ENCODE results near the gene MCCC1. TPM values are rescaled to one million over a fixed set of nuclear protein-coding genes. Genes with fewer than 3 reads are reported as not detected.

MCCC1 gene
- total RNA-seq, 1 donor from 2014 or later, result 32.2 TPM

GRCh38 chr3:183132409-183132808 is 33.1 kb upstream of the MCCC1 start:
- Mint-ChIP-seq H3K36me3 (ENCODE audit: insufficient read depth) (peaks cover 2% of the 10 kb centered on the region), H3K4me3 (ENCODE audit: low read depth) (no peak overlapping the region), H3K27me3 (peaks cover 32% of the 10 kb centered on the region), H3K4me1 (ENCODE audit: low read depth) (no peaks in the 10 kb centered on the region), H3K27ac (no peak overlapping the region), H3K9me3 (ENCODE audit: low read depth) (peaks cover 13% of the 10 kb centered on the region)
- TF ChIP-seq CTCF (IDR thresholded peaks at IDR 0.05; ENCODE audit: unreplicated experiment), result no peak
- DNase-seq (ENCODE audit: low spot score, unreplicated experiment), result no peak

DNA sequence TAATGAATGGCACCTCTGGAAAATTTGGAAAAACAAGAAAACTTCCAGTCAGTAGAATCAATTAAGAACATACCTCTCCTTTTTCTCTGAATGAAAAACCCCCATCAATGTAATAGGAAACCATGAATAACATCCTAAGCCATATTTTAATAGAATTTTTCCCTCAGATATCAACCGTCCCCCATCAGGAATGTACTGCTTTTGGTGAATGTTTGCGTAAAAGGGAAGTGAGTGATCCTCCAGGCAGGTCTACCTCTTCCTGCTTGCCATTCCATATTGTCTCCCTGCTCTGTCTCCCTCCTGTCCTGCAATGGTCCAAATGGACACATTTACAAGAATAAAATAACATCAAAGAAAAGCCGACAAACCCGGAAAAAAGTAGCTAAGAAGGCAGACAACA is 32.4 kb upstream of the MCCC1 start:
- peaks cover 13% of the 10 kb centered on the region for H3K9me3 Mint-ChIP-seq (ENCODE audit: low read depth)
- no peaks in the 10 kb centered on the region for H3K4me1 Mint-ChIP-seq (ENCODE audit: low read depth)
- no peak for TF ChIP-seq CTCF (IDR thresholded peaks at IDR 0.05; ENCODE audit: unreplicated experiment)
- peaks cover 32% of the 10 kb centered on the region for H3K27me3 Mint-ChIP-seq
- no peak for DNase-seq (ENCODE audit: low spot score, unreplicated experiment)
- no peak overlapping the region for H3K4me3 Mint-ChIP-seq (ENCODE audit: low read depth)
- H3K27ac Mint-ChIP-seq, result no peak overlapping the region
- peaks cover 2% of the 10 kb centered on the region for H3K36me3 Mint-ChIP-seq (ENCODE audit: insufficient read depth)

GRCh38 chr3:183131186-183131725 is 32.0 kb upstream of the MCCC1 start:
- peaks cover 2% of the 10 kb centered on the region for H3K36me3 Mint-ChIP-seq (ENCODE audit: insufficient read depth)
- no peaks in the 10 kb centered on the region for H3K4me1 Mint-ChIP-seq (ENCODE audit: low read depth)
- H3K27me3 Mint-ChIP-seq, result peaks cover 32% of the 10 kb centered on the region
- no peak for TF ChIP-seq CTCF (IDR thresholded peaks at IDR 0.05; ENCODE audit: unreplicated experiment)
- H3K4me3 Mint-ChIP-seq (ENCODE audit: low read depth), result no peak overlapping the region
- no peak overlapping the region for H3K27ac Mint-ChIP-seq
- no peak for DNase-seq (ENCODE audit: low spot score, unreplicated experiment)
- H3K9me3 Mint-ChIP-seq (ENCODE audit: low read depth), result peaks cover 13% of the 10 kb centered on the region

- no peak overlapping the region for H3K4me3 Mint-ChIP-seq (ENCODE audit: low read depth)
These were observed 29.9 kb upstream of the MCCC1 start for GRCh38 chr3:183129243-183129642.

DNA sequence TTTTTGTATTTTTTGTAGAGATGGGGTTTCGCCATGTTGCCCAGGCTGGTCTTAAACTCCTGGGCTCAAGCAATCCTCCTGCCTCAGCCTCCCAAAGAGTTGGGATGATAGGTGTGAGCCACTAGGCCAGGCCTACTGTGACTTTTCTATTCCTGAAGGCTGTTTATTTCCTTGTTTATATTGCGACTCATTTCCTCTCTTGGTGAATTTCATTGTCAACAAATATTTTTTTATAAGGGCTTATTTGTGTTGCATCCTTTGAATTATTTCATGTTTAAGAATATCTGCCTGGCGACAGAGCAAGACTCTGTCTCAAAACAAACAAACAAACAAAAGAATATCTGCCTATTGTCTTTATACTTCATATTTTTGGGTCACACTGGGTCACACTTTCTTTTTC is 29.4 kb upstream of the MCCC1 start:
- Mint-ChIP-seq H3K9me3 (ENCODE audit: low read depth) (peaks cover 13% of the 10 kb centered on the region), H3K36me3 (ENCODE audit: insufficient read depth) (peaks cover 2% of the 10 kb centered on the region), H3K27me3 (peaks cover 18% of the 10 kb centered on the region), H3K4me3 (ENCODE audit: low read depth) (no peak overlapping the region), H3K4me1 (ENCODE audit: low read depth) (no peaks in the 10 kb centered on the region), H3K27ac (no peak overlapping the region)
- no peak for TF ChIP-seq CTCF (IDR thresholded peaks at IDR 0.05; ENCODE audit: unreplicated experiment)
- DNase-seq (ENCODE audit: low spot score, unreplicated experiment), result no peak

More at GRCh38 chr3:183129243-183129642, 29.9 kb upstream of the MCCC1 start:
- peaks cover 13% of the 10 kb centered on the region for H3K9me3 Mint-ChIP-seq (ENCODE audit: low read depth)
- no peaks in the 10 kb centered on the region for H3K4me1 Mint-ChIP-seq (ENCODE audit: low read depth)
- H3K27me3 Mint-ChIP-seq, result peaks cover 24% of the 10 kb centered on the region
- no peak for DNase-seq (ENCODE audit: low spot score, unreplicated experiment)
- H3K36me3 Mint-ChIP-seq (ENCODE audit: insufficient read depth), result peaks cover 2% of the 10 kb centered on the region
- no peak overlapping the region for H3K27ac Mint-ChIP-seq
- TF ChIP-seq CTCF (IDR thresholded peaks at IDR 0.05; ENCODE audit: unreplicated experiment), result no peak

Measured in progenitor cell of endocrine pancreas (in vitro differentiated cells).